WTC11 (cell line): ENCODE data around the gene KCNG1.

Experiments
- ATF2 ChIP-seq: sonication (generic); formaldehyde crosslinking; IDR thresholded peaks from 2 replicates; pipeline ENCODE4 v1.8.1; 2022; ENCODE audit warnings: low read depth, missing genetic modification reagents, borderline replicate concordance
- CTCF ChIP-seq: fragments of 200-600 bp; IDR thresholded peaks from 2 replicates; pipeline ENCODE4 v1.8.0; 2022; ENCODE audit warnings: antibody characterized with exemption
- JUN ChIP-seq: sonication (generic); formaldehyde crosslinking; IDR thresholded peaks from 2 replicates; pipeline ENCODE4 v1.8.0; 2023; ENCODE audit warnings: mild to moderate bottlenecking, missing genetic modification reagents
- PREB ChIP-seq: sonication (generic); formaldehyde crosslinking; IDR thresholded peaks from 2 replicates; pipeline ENCODE4 v1.8.1; 2022; ENCODE audit warnings: mild to moderate bottlenecking, missing genetic modification reagents, moderate library complexity, borderline replicate concordance
- SP1 ChIP-seq: sonication (generic); formaldehyde crosslinking; conservative IDR thresholded peaks from 2 replicates; pipeline ENCODE4 v1.8.1; 2022; ENCODE audit warnings: missing genetic modification reagents
- TEAD4 ChIP-seq: sonication (generic); formaldehyde crosslinking; IDR thresholded peaks from 2 replicates; pipeline ENCODE4 v1.8.0; 2022; ENCODE audit warnings: mild to moderate bottlenecking, missing genetic modification reagents
- USF1 ChIP-seq: sonication (generic); formaldehyde crosslinking; IDR thresholded peaks from 2 replicates; pipeline ENCODE4 v1.8.0; 2022; ENCODE audit warnings: mild to moderate bottlenecking, missing genetic modification reagents
- ZNF138 ChIP-seq: sonication (generic); formaldehyde crosslinking; conservative IDR thresholded peaks from 2 replicates; pipeline ENCODE4 v1.8.1; 2022; ENCODE audit warnings: mild to moderate bottlenecking, moderate library complexity, missing genetic modification reagents
- ZNF423 ChIP-seq: fragments of 250-450 bp; sonication (Bioruptor Pico); IDR thresholded peaks from 2 replicates; pipeline ENCODE4 v2.1.2; 2022; ENCODE audit warnings: mild to moderate bottlenecking, moderate library complexity

- TF ChIP-seq CTCF (no peak), ZNF138 (no peak), TEAD4 (no peak), JUN (no peak), PREB (CRISPR knock-in tag) (no peak), USF1 (CRISPR knock-in tag) (no peak), ZNF423 (CRISPR knock-in tag) (no peak), ATF2 (no peak), SP1 (no peak)
These were observed 31.3 kb upstream of the KCNG1 start for GRCh38 chr20:51054233-51054632.
